Smooth muscle cell (in vitro differentiated cells): ENCODE measurements around the gene CDC42BPA. TPM values are rescaled to one million over a fixed set of nuclear protein-coding genes. Genes with fewer than 3 reads are reported as not detected.
"Not testable (repeated sequence)": the region's sequence is repeated elsewhere in the genome, so short reads cannot be mapped to it uniquely, and the experiment has no call there.

Experiments
- DNase-seq: peaks from one replicate; lab custom pipeline; 2025; ENCODE audit not compliant: unreplicated experiment; lab: John Stamatoyannopoulos, UW
- H2AFZ ChIP-seq: fragments of 200-600 bp; sonication (generic); 2 replicates; pipeline ENCODE4 v1.6.0; 2016; ENCODE audit warnings: antibody characterized with exemption, low read depth, mild to moderate bottlenecking
- H3F3A ChIP-seq: fragments of 200-600 bp; sonication (generic); 2 replicates; pipeline ENCODE4 v1.6.0; 2017; ENCODE audit warnings: antibody characterized with exemption, low read depth
- H3K27ac ChIP-seq: fragments of 200-600 bp; sonication (generic); 2 replicates; pipeline ENCODE4 v1.5.1; 2016; ENCODE audit warnings: low read depth, mild to moderate bottlenecking
- H3K27me3 ChIP-seq: fragments of 200-600 bp; sonication (generic); 2 replicates; pipeline ENCODE4 v1.6.1; 2016; ENCODE audit warnings: low read depth, mild to moderate bottlenecking
- H3K36me3 ChIP-seq: fragments of 200-600 bp; sonication (generic); 2 replicates; pipeline ENCODE4 v1.5.1; 2016; ENCODE audit warnings: low read depth
- H3K4me1 ChIP-seq: fragments of 200-600 bp; sonication (generic); 2 replicates; pipeline ENCODE4 v1.5.1; 2016; ENCODE audit warnings: low read depth
- H3K4me2 ChIP-seq: fragments of 200-600 bp; sonication (generic); 2 replicates; pipeline ENCODE4 v1.6.0; 2016; ENCODE audit warnings: mild to moderate bottlenecking
- H3K4me3 ChIP-seq: fragments of 200-600 bp; sonication (generic); 2 replicates; pipeline ENCODE4 v1.5.1; 2016; ENCODE audit warnings: mild to moderate bottlenecking
- H3K79me2 ChIP-seq: fragments of 200-600 bp; sonication (generic); 2 replicates; pipeline ENCODE4 v1.6.0; 2016; ENCODE audit warnings: low read depth, mild to moderate bottlenecking
- H3K9ac ChIP-seq: fragments of 200-600 bp; sonication (generic); 2 replicates; pipeline ENCODE4 v1.6.0; 2016; ENCODE audit warnings: low read depth
- H3K9me3 ChIP-seq: fragments of 200-600 bp; sonication (generic); replicated peaks from 2 replicates; pipeline ENCODE4 v1.5.1; 2016; ENCODE audit warnings: low read depth
- H4K20me1 ChIP-seq: fragments of 200-600 bp; sonication (generic); 2 replicates; pipeline ENCODE4 v1.6.0; 2016; ENCODE audit warnings: low read depth
- WGBS: methylation state at CpG from one replicate; pipeline ENCODE4 v1.1.7; 2016; ENCODE audit warnings: low lambda C conversion rate; 5-methylcytosine and 5-hydroxymethylcytosine counted together
- polyA plus RNA-seq: library from polyadenylated mRNA; unstranded; fragments of >200 nt; fragmentation: Nextera tagmentation; extraction: Ambion mirVana; gene quantifications from 2 replicates; pipeline ENCODE4 v1.2.1, GENCODE V29; 2016
- total RNA-seq: library from RNA; depleted of rRNA; stranded (reverse); fragments of >200 nt; gene quantifications from 2 replicates; pipeline ENCODE4 v1.2.3, GENCODE V29; 2014
- TF ChIP-seq, protein P1 (sequence below): fragments of 200-600 bp; sonication (generic); IDR thresholded peaks from 2 replicates; pipeline ENCODE4 v1.5.1; 2017; ENCODE audit warnings: borderline replicate concordance, mild to moderate bottlenecking, antibody characterized with exemption; ENCODE audit not compliant: insufficient read depth, poor library complexity, severe bottlenecking

CDC42BPA gene
- total and polyA plus RNA-seq, 2 experiments from 2014 or later, result 14.8 to 34.9 TPM

- TF ChIP-seq, protein P1, sequence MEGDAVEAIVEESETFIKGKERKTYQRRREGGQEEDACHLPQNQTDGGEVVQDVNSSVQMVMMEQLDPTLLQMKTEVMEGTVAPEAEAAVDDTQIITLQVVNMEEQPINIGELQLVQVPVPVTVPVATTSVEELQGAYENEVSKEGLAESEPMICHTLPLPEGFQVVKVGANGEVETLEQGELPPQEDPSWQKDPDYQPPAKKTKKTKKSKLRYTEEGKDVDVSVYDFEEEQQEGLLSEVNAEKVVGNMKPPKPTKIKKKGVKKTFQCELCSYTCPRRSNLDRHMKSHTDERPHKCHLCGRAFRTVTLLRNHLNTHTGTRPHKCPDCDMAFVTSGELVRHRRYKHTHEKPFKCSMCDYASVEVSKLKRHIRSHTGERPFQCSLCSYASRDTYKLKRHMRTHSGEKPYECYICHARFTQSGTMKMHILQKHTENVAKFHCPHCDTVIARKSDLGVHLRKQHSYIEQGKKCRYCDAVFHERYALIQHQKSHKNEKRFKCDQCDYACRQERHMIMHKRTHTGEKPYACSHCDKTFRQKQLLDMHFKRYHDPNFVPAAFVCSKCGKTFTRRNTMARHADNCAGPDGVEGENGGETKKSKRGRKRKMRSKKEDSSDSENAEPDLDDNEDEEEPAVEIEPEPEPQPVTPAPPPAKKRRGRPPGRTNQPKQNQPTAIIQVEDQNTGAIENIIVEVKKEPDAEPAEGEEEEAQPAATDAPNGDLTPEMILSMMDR, result no peak
- Histone ChIP-seq H3F3A (no peaks in the 10 kb centered on the region), H3K9ac (no peak overlapping the region), H3K4me2 (no peak overlapping the region), H3K4me1 (peaks cover under 1% of the 10 kb centered on the region), H3K27me3 (no peaks in the 10 kb centered on the region), H3K9me3 (no peaks in the 10 kb centered on the region), H2AFZ (no peak overlapping the region), H3K27ac (no peak overlapping the region), H3K4me3 (no peak overlapping the region), H4K20me1 (no peaks in the 10 kb centered on the region), H3K36me3 (no peaks in the 10 kb centered on the region), H3K79me2 (no peaks in the 10 kb centered on the region)
- 82% methylated on average over 2 of the region's 2 CpGs for WGBS
- DNase-seq, result no peak
Measured at GRCh38 chr1:227134686-227135314, 183.5 kb downstream of the CDC42BPA start.

- H3F3A ChIP-seq, H4K20me1 ChIP-seq, H2AFZ ChIP-seq, H3K36me3 ChIP-seq, H3K4me1 ChIP-seq, H3K9me3 ChIP-seq, H3K4me3 ChIP-seq, H3K27me3 ChIP-seq, H3K79me2 ChIP-seq, H3K9ac ChIP-seq, H3K4me2 ChIP-seq, H3K27ac ChIP-seq, DNase-seq: not testable (repeated sequence)
- 91% methylated on average over 20 of the region's 32 CpGs for WGBS
Measured at GRCh38 chr1:227132695-227133094, 185.6 kb downstream of the CDC42BPA start.

DNA sequence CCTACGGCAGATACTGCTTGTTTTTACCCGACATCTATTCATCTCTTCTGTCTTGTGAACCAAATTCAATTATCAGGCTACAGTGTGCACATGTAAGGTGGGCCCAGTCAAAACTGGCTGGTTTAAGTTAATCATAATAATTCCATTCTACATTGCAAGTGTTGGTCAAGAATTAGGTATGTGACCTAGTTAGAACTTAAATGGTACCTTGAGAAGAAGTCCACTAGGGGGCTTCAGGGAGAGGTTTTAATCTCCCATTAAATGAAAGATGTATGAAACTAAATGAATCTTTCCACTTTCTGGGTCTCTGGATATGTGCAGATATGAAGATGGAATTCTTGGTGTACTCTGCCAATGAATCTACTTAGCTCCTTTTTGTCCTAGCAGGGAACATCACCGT lies 187.1 kb downstream of the CDC42BPA start:
- H2AFZ ChIP-seq, result no peak overlapping the region
- no peak overlapping the region for H3K9ac ChIP-seq
- DNase-seq, result no peak
- H3K27ac ChIP-seq, result no peak overlapping the region
- no peaks in the 10 kb centered on the region for H3K9me3 ChIP-seq
- no peaks in the 10 kb centered on the region for H3K79me2 ChIP-seq
- H3K36me3 ChIP-seq, result peaks cover 3% of the 10 kb centered on the region
- TF ChIP-seq, protein P1, result peak; percentile 39
- H3K4me2 ChIP-seq, result no peak overlapping the region
- H3K27me3 ChIP-seq, result no peaks in the 10 kb centered on the region
- no peak overlapping the region for H3K4me3 ChIP-seq
- H3K4me1 ChIP-seq, result no peaks in the 10 kb centered on the region
- no peaks in the 10 kb centered on the region for H4K20me1 ChIP-seq
- no peaks in the 10 kb centered on the region for H3F3A ChIP-seq
- 89% methylated on average over 3 of the region's 3 CpGs for WGBS

DNA sequence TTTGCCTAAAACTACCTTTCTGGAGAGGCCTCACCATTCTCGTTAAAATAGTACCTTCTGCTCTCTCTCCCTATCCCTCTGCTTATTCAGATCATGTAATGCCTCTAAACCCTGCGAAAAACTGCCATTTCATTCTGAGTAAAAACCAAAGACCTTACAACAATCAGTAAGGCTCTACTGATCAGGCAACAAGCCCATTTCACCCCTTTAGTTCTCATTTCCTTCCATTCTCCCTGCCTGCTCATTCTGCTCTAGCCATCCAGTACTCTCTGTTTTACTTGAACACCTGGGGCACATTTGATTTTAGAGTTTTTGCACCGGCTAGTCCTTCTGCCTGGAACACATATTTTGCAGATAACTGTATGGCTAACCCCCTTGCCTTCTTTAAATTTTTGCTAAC lies 190.4 kb downstream of the CDC42BPA start:
- no peak overlapping the region for H3K4me2 ChIP-seq
- H3K4me1 ChIP-seq, result no peaks in the 10 kb centered on the region
- H3F3A ChIP-seq, result no peaks in the 10 kb centered on the region
- H3K36me3 ChIP-seq, result peaks cover 3% of the 10 kb centered on the region
- H3K79me2 ChIP-seq, result no peaks in the 10 kb centered on the region
- DNase-seq, result no peak
- H2AFZ ChIP-seq, result no peak overlapping the region
- 92% methylated on average over 3 of the region's 3 CpGs for WGBS
- H4K20me1 ChIP-seq, result no peaks in the 10 kb centered on the region
- TF ChIP-seq, protein P1, result no peak
- H3K27me3 ChIP-seq, result no peaks in the 10 kb centered on the region
- no peaks in the 10 kb centered on the region for H3K9me3 ChIP-seq
- H3K9ac ChIP-seq, result no peak overlapping the region
- H3K27ac ChIP-seq, result no peak overlapping the region
- H3K4me3 ChIP-seq, result no peak overlapping the region
